Measurements from ENCODE around the gene RTN4IP1.
A peak's percentile ranks its signal among the peaks of the same experiment; 100 is the strongest.
"Not testable (repeated sequence)": the region's sequence is repeated elsewhere in the genome, so short reads cannot be mapped to it uniquely, and the experiment has no call there.

RTN4IP1 gene

GRCh38 chr6:106629859-106630163 is 513 bp upstream of the RTN4IP1 start:
- DNase-seq (ENCODE audit: low read depth) = no peak
- H3K4me3 ChIP-seq (ENCODE audit: low read depth, low read length) = peak overlapping the region; percentile 61
- no peak for TF ChIP-seq CTCF (IDR thresholded peaks at IDR 0.05; ENCODE audit: low read depth, low read length, missing control alignments)

- DNase-seq (ENCODE audit: low read depth) = no peak
- H3K4me3 ChIP-seq (ENCODE audit: low read depth, low read length) = peak overlapping the region; percentile 61
- no peak for TF ChIP-seq CTCF (IDR thresholded peaks at IDR 0.05; ENCODE audit: low read depth, low read length, missing control alignments)
Observed at GRCh38 chr6:106628658-106629102, 618 bp downstream of the RTN4IP1 start.

- not testable (repeated sequence) for H3K4me3 ChIP-seq (ENCODE audit: low read depth, low read length); DNase-seq (ENCODE audit: low read depth)
Observed at GRCh38 chr6:106627760-106628159, 1.5 kb downstream of the RTN4IP1 start.

- no peak overlapping the region for H3K4me3 ChIP-seq (ENCODE audit: low read depth, low read length)
- DNase-seq (ENCODE audit: low read depth) = no peak
- no peak for TF ChIP-seq CTCF (IDR thresholded peaks at IDR 0.05; ENCODE audit: low read depth, low read length, missing control alignments)
Observed at GRCh38 chr6:106626485-106626884, 2.8 kb downstream of the RTN4IP1 start.

- no peak for TF ChIP-seq CTCF (IDR thresholded peaks at IDR 0.05; ENCODE audit: low read depth, low read length, missing control alignments)
- H3K4me3 ChIP-seq (ENCODE audit: low read depth, low read length) = no peak overlapping the region
- DNase-seq (ENCODE audit: low read depth) = no peak
Observed at GRCh38 chr6:106623039-106623438, 6.3 kb downstream of the RTN4IP1 start.

GRCh38 chr6:106622412-106622811 is 6.9 kb downstream of the RTN4IP1 start:
- TF ChIP-seq CTCF (IDR thresholded peaks at IDR 0.05; ENCODE audit: low read depth, low read length, missing control alignments) = no peak
- no peak overlapping the region for H3K4me3 ChIP-seq (ENCODE audit: low read depth, low read length)
- DNase-seq (ENCODE audit: low read depth) = no peak

- no peak for DNase-seq (ENCODE audit: low read depth)
- no peak overlapping the region for H3K4me3 ChIP-seq (ENCODE audit: low read depth, low read length)
- TF ChIP-seq CTCF (IDR thresholded peaks at IDR 0.05; ENCODE audit: low read depth, low read length, missing control alignments) = no peak
Observed at GRCh38 chr6:106620931-106621672, 8.2 kb downstream of the RTN4IP1 start.

Data from GM12864 (cell line).